T-cell (primary cell): ENCODE measurements around the gene SVIL. TPM values are rescaled to one million over a fixed set of nuclear protein-coding genes. Genes with fewer than 3 reads are reported as not detected.

ENCODE experiments used
- ATAC-seq, 4 experiments: fragments of 200-7000 bp in 3 of 4; fragments of 150-1000 bp in 1 of 4; cut with Tn5 transposase; replicated peaks in 1 of 4; 1 replicate in 3 of 4; 2 replicates in 1 of 4; pipeline ENCODE4 v1.10.0; 2021; ENCODE audit warnings: moderate library complexity in 3 of 4, mild to moderate bottlenecking in 2 of 4, moderate number of reproducible peaks in 1 of 4
- CTCF ChIA-PET, 2 donors: fragments of 300-600 bp; sonication (Branson Sonifier 250); formaldehyde crosslinking; loops; one replicate each; lab custom pipeline; 2022; ENCODE audit warnings: antibody characterized with exemption in 2 of 2; lab: Charles Lee
- POLR2A ChIA-PET, 2 donors: fragments of 300-600 bp; sonication (Branson Sonifier 250); formaldehyde crosslinking; loops; one replicate each; lab custom pipeline; 2022; ENCODE audit warnings: antibody characterized with exemption in 2 of 2; lab: Charles Lee
- DNase-seq, 35 experiments: peaks; one replicate each; pipeline versions ENCODE4 v3.0.0 to v3.0.0-alpha.2; 2013 to 2023
- H3K27ac ChIP-seq: one replicate; pipeline ENCODE4 v1.5.1; 2013; ENCODE audit warnings: low read length
- H3K27me3 ChIP-seq, 2 experiments: replicated peaks in 1 of 2; 1 replicate in 1 of 2; 2 replicates in 1 of 2; pipeline versions ENCODE4 v1.6.1 to v1.7.0; 2013; ENCODE audit warnings: low read length in 1 of 2, mixed read lengths in 1 of 2; ENCODE audit not compliant: control insufficient read depth in 2 of 2, insufficient read depth in 2 of 2; ENCODE audit errors: extremely low read depth in 1 of 2
- H3K36me3 ChIP-seq, 2 donors: 1 replicate in 1 of 2; 2 replicates in 1 of 2; pipeline versions ENCODE4 v1.6.1 to v1.7.0; 2013; ENCODE audit warnings: low read length in 1 of 2; ENCODE audit not compliant: control insufficient read depth in 2 of 2, insufficient read depth in 1 of 2; ENCODE audit errors: extremely low read depth in 1 of 2
- H3K4me1 ChIP-seq, 2 experiments: 1 replicate in 1 of 2; 2 replicates in 1 of 2; pipeline versions ENCODE4 v1.6.1 to v1.7.0; 2013; ENCODE audit warnings: low read length in 2 of 2, mixed read lengths in 1 of 2; ENCODE audit not compliant: insufficient read depth in 2 of 2, control insufficient read depth in 1 of 2; ENCODE audit errors: extremely low read depth in 1 of 2
- H3K4me3 ChIP-seq, 2 donors: 1 replicate in 1 of 2; 2 replicates in 1 of 2; pipeline versions ENCODE4 v1.5.1 to v1.7.0; 2013; ENCODE audit warnings: mild to moderate bottlenecking in 2 of 2, low read length in 1 of 2, moderate library complexity in 1 of 2; ENCODE audit not compliant: control insufficient read depth in 1 of 2; ENCODE audit errors: extremely low read depth in 1 of 2
- H3K9me3 ChIP-seq: 2 replicates; pipeline ENCODE4 v1.7.0; 2013
- H3K27ac Mint-ChIP-seq, 2 donors: one replicate each; pipeline ENCODE4 v1.8.0; 2020 to 2021; ENCODE audit warnings: mild to moderate bottlenecking in 2 of 2, mixed read lengths in 2 of 2
- H3K27me3 Mint-ChIP-seq, 2 donors: one replicate each; pipeline ENCODE4 v1.8.0; 2021 to 2022; ENCODE audit warnings: mixed read lengths in 2 of 2
- H3K36me3 Mint-ChIP-seq: one replicate; pipeline ENCODE4 v1.8.0; 2021; ENCODE audit warnings: mixed read lengths
- H3K4me1 Mint-ChIP-seq, 3 donors: one replicate each; pipeline ENCODE4 v1.8.0; 2020 to 2022; ENCODE audit warnings: mixed read lengths in 3 of 3, mild to moderate bottlenecking in 1 of 3
- H3K4me3 Mint-ChIP-seq, 3 donors: one replicate each; pipeline ENCODE4 v1.8.0; 2020 to 2022; ENCODE audit warnings: mild to moderate bottlenecking in 3 of 3, mixed read lengths in 3 of 3, moderate library complexity in 3 of 3
- H3K9me3 Mint-ChIP-seq, 3 donors: one replicate each; pipeline ENCODE4 v1.8.0; 2020 to 2022; ENCODE audit warnings: mixed read lengths in 3 of 3
- WGBS: methylation state at CpG from one replicate; pipeline ENCODE4 v1.1.5; 2013; ENCODE audit warnings: missing lambda C conversion rate; ENCODE audit not compliant: insufficient coverage; 5-methylcytosine and 5-hydroxymethylcytosine counted together
- total RNA-seq, 35 experiments: library from RNA in 6 of 35; stranded (reverse) in 6 of 35; fragments of 120-200 nt in 1 of 35; gene quantifications; one replicate each; pipeline versions ENCODE4 v1.2.1 to v1.2.4 and lab custom pipeline; 2013 to 2026

The SVIL gene
- total RNA-seq, 5 donors from 2014 or later (not counting 1 experiment from before 2014, with no cell fraction given), result 17.4 to 45.6 (median 19.6) TPM

- no peak overlapping the region for H3K4me3 ChIP-seq
- Mint-ChIP-seq H3K4me1 (peaks cover 0 to 4% (median 2%) of the 10 kb centered on the region in 3 donors), H3K27me3 (no peaks in the 10 kb centered on the region), H3K9me3 (no peaks in the 10 kb centered on the region), H3K4me3 (no peak overlapping the region), H3K36me3 (peaks cover 17% of the 10 kb centered on the region), H3K27ac (no peak overlapping the region)
- POLR2A ChIA-PET, result no interaction called here
- DNase-seq, result no peak
- no peak overlapping the region for H3K27ac ChIP-seq
- H3K36me3 ChIP-seq, result peaks cover 0 to 2% of the 10 kb centered on the region in 2 donors
- H3K27me3 ChIP-seq, result no peaks in the 10 kb centered on the region
- no peaks in the 10 kb centered on the region for H3K4me1 ChIP-seq
- H3K9me3 ChIP-seq, result no peaks in the 10 kb centered on the region
- no CpG with 5 or more reads among the region's 4 CpGs for WGBS
- CTCF ChIA-PET, result no interaction called here
- ATAC-seq, result no peak
Measured at GRCh38 chr10:29430101-29430500, 204.7 kb downstream of the SVIL start.

- no peak overlapping the region for H3K27ac ChIP-seq
- H3K27me3 Mint-ChIP-seq, result no peaks in the 10 kb centered on the region
- no peaks in the 10 kb centered on the region for H3K4me1 ChIP-seq
- no peak overlapping the region for H3K4me3 ChIP-seq
- no peak overlapping the region for H3K27ac Mint-ChIP-seq
- H3K9me3 ChIP-seq, result no peaks in the 10 kb centered on the region
- H3K36me3 Mint-ChIP-seq, result peaks cover 14% of the 10 kb centered on the region
- WGBS, result 92% methylated on average over 8 of the region's 8 CpGs
- no peak for ATAC-seq
- no peak for DNase-seq
- POLR2A ChIA-PET, result no interaction called here
- CTCF ChIA-PET, result interaction anchor here in 1 of 2 donors (1.1 kb wide), 1 partner anchor 10 kb away, joined by 4 read pairs; no protein-coding TSS in a partner anchor
- H3K4me3 Mint-ChIP-seq, result no peak overlapping the region
- no peaks in the 10 kb centered on the region for H3K9me3 Mint-ChIP-seq
- H3K36me3 ChIP-seq, result peaks cover 0 to 2% of the 10 kb centered on the region in 2 donors
- H3K4me1 Mint-ChIP-seq, result peaks cover 0 to 2% (median 0%) of the 10 kb centered on the region in 3 donors
- H3K27me3 ChIP-seq, result no peaks in the 10 kb centered on the region
Measured at GRCh38 chr10:29428486-29428885, 206.3 kb downstream of the SVIL start.

- no CpG with 5 or more reads among the region's 2 CpGs for WGBS
- POLR2A ChIA-PET, result no interaction called here
- Histone ChIP-seq H3K4me1 (no peaks in the 10 kb centered on the region), H3K9me3 (no peaks in the 10 kb centered on the region), H3K27me3 (no peaks in the 10 kb centered on the region), H3K36me3 (peaks cover 0 to 2% of the 10 kb centered on the region in 2 donors), H3K27ac (no peak overlapping the region), H3K4me3 (no peak overlapping the region)
- H3K27ac Mint-ChIP-seq, result no peak overlapping the region
- peaks cover 0 to 2% (median 0%) of the 10 kb centered on the region in 3 donors for H3K4me1 Mint-ChIP-seq
- no peaks in the 10 kb centered on the region for H3K9me3 Mint-ChIP-seq
- H3K4me3 Mint-ChIP-seq, result no peak overlapping the region
- H3K36me3 Mint-ChIP-seq, result peaks cover 14% of the 10 kb centered on the region
- CTCF ChIA-PET, result no interaction called here
- ATAC-seq (no peak), DNase-seq (no peak)
- H3K27me3 Mint-ChIP-seq, result no peaks in the 10 kb centered on the region
Measured at GRCh38 chr10:29427667-29428066, 207.1 kb downstream of the SVIL start.

GRCh38 chr10:29426420-29426819 lies 208.4 kb downstream of the SVIL start:
- Histone ChIP-seq H3K9me3 (no peaks in the 10 kb centered on the region), H3K4me1 (no peaks in the 10 kb centered on the region), H3K36me3 (peaks cover 4 to 7% of the 10 kb centered on the region in 2 donors), H3K27me3 (no peaks in the 10 kb centered on the region), H3K27ac (no peak overlapping the region), H3K4me3 (no peak overlapping the region)
- H3K36me3 Mint-ChIP-seq, result peaks cover 25% of the 10 kb centered on the region
- H3K4me1 Mint-ChIP-seq, result peaks cover 0 to 2% (median 0%) of the 10 kb centered on the region in 3 donors
- ChIA-PET POLR2A (no interaction called here), CTCF (no interaction called here)
- no peak overlapping the region for H3K4me3 Mint-ChIP-seq
- H3K9me3 Mint-ChIP-seq, result no peaks in the 10 kb centered on the region
- no peaks in the 10 kb centered on the region for H3K27me3 Mint-ChIP-seq
- no CpG with 5 or more reads among the region's 1 CpG for WGBS
- no peak for ATAC-seq
- no peak overlapping the region for H3K27ac Mint-ChIP-seq
- no peak for DNase-seq

- H3K4me1 Mint-ChIP-seq, result no peaks in the 10 kb centered on the region
Measured at GRCh38 chr10:29424017-29424416, 210.8 kb downstream of the SVIL start.

GRCh38 chr10:29420744-29421143 lies 214.0 kb downstream of the SVIL start:
- Histone ChIP-seq H3K9me3 (no peaks in the 10 kb centered on the region), H3K4me1 (no peaks in the 10 kb centered on the region), H3K36me3 (peaks cover 6 to 17% of the 10 kb centered on the region in 2 donors), H3K27ac (no peak overlapping the region), H3K4me3 (no peak overlapping the region), H3K27me3 (no peaks in the 10 kb centered on the region)
- ChIA-PET POLR2A (no interaction called here), CTCF (interaction anchor here (0.8 to 1.0 kb wide), 2 partner anchors 12 to 27 kb away, joined by 3 read pairs; no protein-coding TSS in a partner anchor)
- Mint-ChIP-seq H3K27me3 (no peaks in the 10 kb centered on the region), H3K27ac (no peak overlapping the region), H3K4me3 (no peak overlapping the region), H3K4me1 (peaks cover 2 to 6% (median 4%) of the 10 kb centered on the region in 3 donors), H3K36me3 (peaks cover 58% of the 10 kb centered on the region), H3K9me3 (no peaks in the 10 kb centered on the region)
- DNase-seq, result no peak
- WGBS, result no CpG with 5 or more reads among the region's 4 CpGs
- no peak for ATAC-seq

More at GRCh38 chr10:29424017-29424416, 210.8 kb downstream of the SVIL start:
- DNase-seq, result no peak
- H3K27ac Mint-ChIP-seq, result no peak overlapping the region
- H3K36me3 ChIP-seq, result peaks cover 6 to 19% of the 10 kb centered on the region in 2 donors
- no peaks in the 10 kb centered on the region for H3K4me1 ChIP-seq
- no peaks in the 10 kb centered on the region for H3K27me3 ChIP-seq
- no peaks in the 10 kb centered on the region for H3K27me3 Mint-ChIP-seq
- ATAC-seq, result no peak
- peaks cover 42% of the 10 kb centered on the region for H3K36me3 Mint-ChIP-seq
- H3K27ac ChIP-seq, result no peak overlapping the region
- no CpG with 5 or more reads among the region's 3 CpGs for WGBS
- ChIA-PET CTCF (no interaction called here), POLR2A (no interaction called here)
- H3K4me3 Mint-ChIP-seq, result no peak overlapping the region
- no peaks in the 10 kb centered on the region for H3K9me3 ChIP-seq
- H3K9me3 Mint-ChIP-seq, result no peaks in the 10 kb centered on the region
- H3K4me3 ChIP-seq, result no peak overlapping the region
